Measurements from ENCODE around the gene ACER3. TPM values are rescaled to one million over a fixed set of nuclear protein-coding genes. Genes with fewer than 3 reads are reported as not detected.
"Not testable (repeated sequence)": the region's sequence is repeated elsewhere in the genome, so short reads cannot be mapped to it uniquely, and the experiment has no call there.

Gene ACER3
- 14.7 and 22.3 TPM in 2 replicates for total RNA-seq
- long read RNA-seq, full-length matches to known transcripts, result 19 of 27 reads
- long read RNA-seq, partial matches to known transcripts, result 1 of 27 reads
- long read RNA-seq, other reads (novel, unspliced or antisense), result 7 of 27 reads

GRCh38 chr11:76860539-76861475 lies at the start of gene ACER3:
Gene ACER3, plus strand, starts transcription at chr11:76860918. Its CDS starts 59 bp downstream, at chr11:76860977.
- peak; percentile 37 for TF ChIP-seq CTCF (IDR thresholded peaks at IDR 0.05; ENCODE audit: unreplicated experiment)
- peak; percentile 89 for DNase-seq (ENCODE audit: low spot score, unreplicated experiment)
- Mint-ChIP-seq H3K27me3 (no peaks in the 10 kb centered on the region), H3K36me3 (ENCODE audit: insufficient read depth) (no peaks in the 10 kb centered on the region), H3K27ac (peak within 1 kb of the TSS; percentile 96), H3K4me3 (ENCODE audit: low read depth) (peak within 1 kb of the TSS; percentile 90), H3K4me1 (ENCODE audit: low read depth) (peaks cover 9% of the 10 kb centered on the region), H3K9me3 (ENCODE audit: low read depth) (no peaks in the 10 kb centered on the region)

- Mint-ChIP-seq H3K4me3 (ENCODE audit: low read depth) (no peak overlapping the region), H3K4me1 (ENCODE audit: low read depth) (no peaks in the 10 kb centered on the region), H3K27me3 (peaks cover 11% of the 10 kb centered on the region), H3K9me3 (ENCODE audit: low read depth) (peaks cover 15% of the 10 kb centered on the region), H3K36me3 (ENCODE audit: insufficient read depth) (peaks cover 2% of the 10 kb centered on the region), H3K27ac (no peak overlapping the region)
- TF ChIP-seq CTCF (IDR thresholded peaks at IDR 0.05; ENCODE audit: unreplicated experiment), result no peak
- DNase-seq (ENCODE audit: low spot score, unreplicated experiment), result no peak
Measured at GRCh38 chr11:76811259-76811658, 49.5 kb upstream of the ACER3 start.

GRCh38 chr11:76814414-76814813 lies 46.3 kb upstream of the ACER3 start:
- H3K4me1 Mint-ChIP-seq (ENCODE audit: low read depth), result no peaks in the 10 kb centered on the region
- no peak for TF ChIP-seq CTCF (IDR thresholded peaks at IDR 0.05; ENCODE audit: unreplicated experiment)
- DNase-seq (ENCODE audit: low spot score, unreplicated experiment), result no peak
- H3K4me3 Mint-ChIP-seq (ENCODE audit: low read depth), result no peak overlapping the region
- H3K9me3 Mint-ChIP-seq (ENCODE audit: low read depth), result peaks cover 27% of the 10 kb centered on the region
- peaks cover 3% of the 10 kb centered on the region for H3K36me3 Mint-ChIP-seq (ENCODE audit: insufficient read depth)
- no peak overlapping the region for H3K27ac Mint-ChIP-seq
- no peaks in the 10 kb centered on the region for H3K27me3 Mint-ChIP-seq

GRCh38 chr11:76815678-76816077 lies 45.0 kb upstream of the ACER3 start:
- not testable (repeated sequence) for H3K27ac Mint-ChIP-seq; H3K4me3 Mint-ChIP-seq (ENCODE audit: low read depth); H3K36me3 Mint-ChIP-seq (ENCODE audit: insufficient read depth); DNase-seq (ENCODE audit: low spot score, unreplicated experiment); H3K27me3 Mint-ChIP-seq; H3K4me1 Mint-ChIP-seq (ENCODE audit: low read depth)
- H3K9me3 Mint-ChIP-seq (ENCODE audit: low read depth), result peaks cover 27% of the 10 kb centered on the region

- no peak for TF ChIP-seq CTCF (IDR thresholded peaks at IDR 0.05; ENCODE audit: unreplicated experiment)
- Mint-ChIP-seq H3K9me3 (ENCODE audit: low read depth) (peaks cover 29% of the 10 kb centered on the region), H3K36me3 (ENCODE audit: insufficient read depth) (peaks cover 4% of the 10 kb centered on the region), H3K27me3 (no peaks in the 10 kb centered on the region), H3K4me1 (ENCODE audit: low read depth) (no peaks in the 10 kb centered on the region), H3K4me3 (ENCODE audit: low read depth) (no peak overlapping the region), H3K27ac (no peak overlapping the region)
- no peak for DNase-seq (ENCODE audit: low spot score, unreplicated experiment)
Measured at GRCh38 chr11:76820184-76820566, 40.5 kb upstream of the ACER3 start.

GRCh38 chr11:76821396-76821795 lies 39.3 kb upstream of the ACER3 start:
- peaks cover 17% of the 10 kb centered on the region for H3K9me3 Mint-ChIP-seq (ENCODE audit: low read depth)
- H3K36me3 Mint-ChIP-seq (ENCODE audit: insufficient read depth); H3K4me1 Mint-ChIP-seq (ENCODE audit: low read depth); H3K27me3 Mint-ChIP-seq; DNase-seq (ENCODE audit: low spot score, unreplicated experiment); H3K4me3 Mint-ChIP-seq (ENCODE audit: low read depth); H3K27ac Mint-ChIP-seq: not testable (repeated sequence)

Data from progenitor cell of endocrine pancreas (in vitro differentiated cells).